K562 (cell line): ENCODE data around the gene CNBD2. TPM values are rescaled to one million over a fixed set of nuclear protein-coding genes. Genes with fewer than 3 reads are reported as not detected.

ENCODE experiments used
- BACH1 ChIP-seq: fragments of 200-800 bp; sonication (Bioruptor generic); IDR thresholded peaks from 2 replicates; pipeline ENCODE4 v1.6.1; 2016; ENCODE audit warnings: missing genetic modification characterization, missing compliant biosample characterization
- BDP1 ChIP-seq: IDR thresholded peaks from 3 replicates; pipeline ENCODE4 v1.6.1; 2011; ENCODE audit not compliant: insufficient read length, insufficient read depth
- BHLHE40 ChIP-seq: IDR thresholded peaks from 2 replicates; pipeline ENCODE4 v1.6.1; 2011; ENCODE audit warnings: low read length, improper control_type of control experiment
- BRD9 ChIP-seq: fragments of 450-650 bp; IDR thresholded peaks from 2 replicates; pipeline ENCODE4 v1.6.1; 2018; ENCODE audit warnings: low read depth; ENCODE audit not compliant: partially characterized antibody
- CXXC5 ChIP-seq: fragments of 250-450 bp; sonication (Bioruptor Pico); IDR thresholded peaks from 2 replicates; pipeline ENCODE4 v1.8.0; 2022; ENCODE audit warnings: inconsistent platforms, mild to moderate bottlenecking, moderate library complexity
- DACH1 ChIP-seq: fragments of 450-650 bp; IDR thresholded peaks from 2 replicates; pipeline ENCODE4 v1.6.1; 2018; ENCODE audit not compliant: partially characterized antibody
- ETS1 ChIP-seq: conservative IDR thresholded peaks from 2 replicates; pipeline ENCODE4 v1.6.1; 2011; ENCODE audit warnings: low read depth, mild to moderate bottlenecking, low read length; ENCODE audit not compliant: control insufficient read depth
- FIP1L1 ChIP-seq: fragments of 200-400 bp; formaldehyde crosslinking; IDR thresholded peaks from 2 replicates; pipeline ENCODE4 v1.6.1; 2018; ENCODE audit warnings: mild to moderate bottlenecking, low read depth, low read length; ENCODE audit not compliant: poor library complexity, severe bottlenecking
- GABPB1 ChIP-seq: sonication (generic); formaldehyde crosslinking; IDR thresholded peaks from 2 replicates; pipeline ENCODE4 v1.8.0; 2022; ENCODE audit warnings: mild to moderate bottlenecking, missing genetic modification reagents
- GTF2E2 ChIP-seq: fragments of 200-800 bp; sonication (Bioruptor generic); IDR thresholded peaks from 2 replicates; pipeline ENCODE4 v1.6.1; 2016; ENCODE audit warnings: missing genetic modification characterization, missing compliant biosample characterization
- HES1 ChIP-seq: fragments of 450-650 bp; IDR thresholded peaks from 2 replicates; pipeline ENCODE4 v1.6.1; 2016; ENCODE audit warnings: low read depth, mild to moderate bottlenecking, moderate library complexity
- KLF16 ChIP-seq: IDR thresholded peaks from 2 replicates; pipeline ENCODE4 v1.6.1; 2016; ENCODE audit warnings: antibody characterized with exemption
- MCM7 ChIP-seq, 2 experiments: fragments of 450-650 bp; IDR thresholded peaks; 2 replicates each; pipeline ENCODE4 v1.6.1; 2016 to 2018
- MED1 ChIP-seq: sonication (generic); formaldehyde crosslinking; IDR thresholded peaks from 2 replicates; pipeline ENCODE4 v1.8.1; 2023; ENCODE audit warnings: missing genetic modification reagents, borderline replicate concordance
- MLLT1 ChIP-seq, 2 experiments: fragments of 450-650 bp; IDR thresholded peaks; 2 replicates each; pipeline ENCODE4 v1.6.1; 2016
- NR1H2 ChIP-seq: sonication (generic); formaldehyde crosslinking; IDR thresholded peaks from 2 replicates; pipeline ENCODE4 v1.4.0; 2020; ENCODE audit warnings: mild to moderate bottlenecking, missing genetic modification reagents
- OTX1 ChIP-seq: fragments of 450-650 bp; formaldehyde crosslinking; IDR thresholded peaks from 2 replicates; pipeline ENCODE4 v1.4.0; 2022; ENCODE audit warnings: mild to moderate bottlenecking
- PCBP1 ChIP-seq: fragments of 200-400 bp; formaldehyde crosslinking; IDR thresholded peaks from 2 replicates; pipeline ENCODE4 v1.6.1; 2018; ENCODE audit warnings: mild to moderate bottlenecking, low read depth, low read length; ENCODE audit not compliant: poor library complexity, severe bottlenecking
- SIX5 ChIP-seq, 2 experiments: IDR thresholded peaks; 2 replicates each; pipeline ENCODE4 v1.6.1; 2011; ENCODE audit warnings: low read length in 2 of 2, borderline replicate concordance in 1 of 2, low read depth in 1 of 2, mild to moderate bottlenecking in 1 of 2, moderate library complexity in 1 of 2; ENCODE audit not compliant: insufficient read depth in 1 of 2
- SMARCA4 ChIP-seq: fragments of 450-650 bp; IDR thresholded peaks from 2 replicates; pipeline ENCODE4 v1.6.1; 2016
- ZNF140 ChIP-seq: fragments of 250-450 bp; sonication (Bioruptor Pico); IDR thresholded peaks from 2 replicates; pipeline ENCODE4 v1.8.0; 2021; ENCODE audit warnings: moderate library complexity, mild to moderate bottlenecking, inconsistent platforms
- ZNF239 ChIP-seq: fragments of 250-450 bp; sonication (Bioruptor Pico); IDR thresholded peaks from 2 replicates; pipeline ENCODE4 v1.4.0; 2020; ENCODE audit warnings: mild to moderate bottlenecking
- ZNF311 ChIP-seq: fragments of 250-450 bp; sonication (Bioruptor Pico); IDR thresholded peaks from 2 replicates; pipeline ENCODE4 v1.4.0; 2020; ENCODE audit warnings: mild to moderate bottlenecking, moderate library complexity
- ZNF316 ChIP-seq: fragments of 450-650 bp; IDR thresholded peaks from 2 replicates; pipeline ENCODE4 v1.6.1; 2016
- ZNF57 ChIP-seq: fragments of 450-650 bp; formaldehyde crosslinking; IDR thresholded peaks from 2 replicates; pipeline ENCODE4 v1.4.0; 2020; ENCODE audit warnings: mild to moderate bottlenecking, moderate library complexity
- ZNF695 ChIP-seq: fragments of 450-650 bp; formaldehyde crosslinking; IDR thresholded peaks from 2 replicates; pipeline ENCODE4 v1.4.0; 2020; ENCODE audit warnings: mild to moderate bottlenecking, moderate library complexity
- ZNF696 ChIP-seq: fragments of 250-450 bp; sonication (Bioruptor Pico); conservative IDR thresholded peaks from 2 replicates; pipeline ENCODE4 v1.4.0; 2020; ENCODE audit warnings: mild to moderate bottlenecking, moderate library complexity
- ZNF75A ChIP-seq: fragments of 450-650 bp; formaldehyde crosslinking; IDR thresholded peaks from 2 replicates; pipeline ENCODE4 v1.4.0; 2020; ENCODE audit warnings: mild to moderate bottlenecking
- ZNF778 ChIP-seq: fragments of 450-650 bp; formaldehyde crosslinking; IDR thresholded peaks from 2 replicates; pipeline ENCODE4 v1.4.0; 2020; ENCODE audit warnings: mild to moderate bottlenecking, moderate library complexity
- polyA plus RNA-seq, 8 experiments: library from polyadenylated mRNA; depleted of rRNA in 4 of 8; stranded (reverse) in 5 of 8; unstranded in 3 of 8; fragments of >200 nt; fragmentation: Nextera tagmentation in 2 of 8; fragmentation: Illumina TruSeq in 1 of 8; extraction: Ambion mirVana in 2 of 8; extraction: Trizol in 1 of 8; gene quantifications; 2 replicates each; pipeline versions ENCODE4 v1.2.1 to v1.2.3, GENCODE V29; 2011 to 2014; ENCODE audit warnings: inconsistent platforms in 1 of 8, missing spikeins in 1 of 8
- total RNA-seq, 7 experiments: library from RNA; depleted of rRNA in 6 of 7; stranded (reverse); fragments of >200 nt in 6 of 7; fragmentation: Illumina TruSeq in 2 of 7; extraction: Trizol in 2 of 7; gene quantifications; 2 replicates each; pipeline versions ENCODE4 v1.2.1 to v1.2.3, GENCODE V29; 2011 to 2021; ENCODE audit warnings: low replicate concordance in 1 of 7

The CNBD2 gene
- total and polyA plus RNA-seq, 9 of the 15 experiments (the other 6 are each of a cell fraction or from before 2014, with no cell fraction given) = 3.2 to 17.5 (median 5.3) TPM

GRCh38 chr20:35954200-35954906 is 14.0 kb upstream of the CNBD2 start, which contains the start of gene SCAND1 (continued):
- peak; percentile 15 to 33; a peak in 2 of 4 replicates for TF ChIP-seq MLLT1 (IDR thresholded peaks at IDR 0.05)
- no peak for TF ChIP-seq MED1 (CRISPR knock-in tag)
- peak; percentile 67; the same call in 1 of the 2 replicates for TF ChIP-seq ETS1
- TF ChIP-seq ZNF778 (CRISPR knock-in tag) = no peak
- TF ChIP-seq GTF2E2 = peak; percentile 95
- TF ChIP-seq HES1 = 0 out of 2 replicates have a peak, but pooled peaks have one; percentile 11
- no peak for TF ChIP-seq BACH1 (tag)
- no peak for TF ChIP-seq ZNF140 (CRISPR knock-in tag)
- TF ChIP-seq FIP1L1 = peak; percentile 96
- TF ChIP-seq CXXC5 (CRISPR knock-in tag) = peak; percentile 93
- peak; percentile 91 for TF ChIP-seq ZNF239
- TF ChIP-seq KLF16 = 0 out of 2 replicates have a peak, but pooled peaks have one; percentile 50
- no peak for TF ChIP-seq BDP1
- TF ChIP-seq NR1H2 (CRISPR knock-in tag) = peak; percentile 32; the same call in 1 of the 2 replicates
- peak; percentile 86 for TF ChIP-seq BHLHE40
- TF ChIP-seq ZNF311 = 0 out of 2 replicates have a peak, but pooled peaks have one; percentile 43
- no peak for TF ChIP-seq PCBP1
- TF ChIP-seq ZNF57 (CRISPR knock-in tag) = 0 out of 2 replicates have a peak, but pooled peaks have one; percentile 37
- no peak for TF ChIP-seq ZNF696
- peak; percentile 39; the same call in 1 of the 2 replicates for TF ChIP-seq SMARCA4
- peak; percentile 17 for TF ChIP-seq DACH1
- no peak for TF ChIP-seq ZNF695 (CRISPR knock-in tag)
- TF ChIP-seq ZNF316 = no peak
- peak; percentile 99 for TF ChIP-seq GABPB1
- peak; percentile 30; the same call in 1 of the 2 replicates for TF ChIP-seq OTX1
- TF ChIP-seq MCM7 (IDR thresholded peaks at IDR 0.05) = no peak
- no peak for TF ChIP-seq ZNF75A (CRISPR knock-in tag)
- peak; percentile 54 to 56; a peak in 3 of 4 replicates for TF ChIP-seq SIX5 (IDR thresholded peaks at IDR 0.05; ENCODE audit: borderline replicate concordance in 1 of 2, insufficient read depth in 1 of 2, low read depth in 1 of 2, low read length in 2 of 2)
- TF ChIP-seq BRD9 = no peak
